ENCODE data around the gene ZNF543. TPM values are rescaled to one million over a fixed set of nuclear protein-coding genes. Genes with fewer than 3 reads are reported as not detected.
A peak's percentile ranks its signal among the peaks of the same experiment; 100 is the strongest.

Gene ZNF543
- total and polyA plus RNA-seq, 4 experiments from 2014 or later, result 1.9 to 10.7 (median 7.8) TPM

DNA sequence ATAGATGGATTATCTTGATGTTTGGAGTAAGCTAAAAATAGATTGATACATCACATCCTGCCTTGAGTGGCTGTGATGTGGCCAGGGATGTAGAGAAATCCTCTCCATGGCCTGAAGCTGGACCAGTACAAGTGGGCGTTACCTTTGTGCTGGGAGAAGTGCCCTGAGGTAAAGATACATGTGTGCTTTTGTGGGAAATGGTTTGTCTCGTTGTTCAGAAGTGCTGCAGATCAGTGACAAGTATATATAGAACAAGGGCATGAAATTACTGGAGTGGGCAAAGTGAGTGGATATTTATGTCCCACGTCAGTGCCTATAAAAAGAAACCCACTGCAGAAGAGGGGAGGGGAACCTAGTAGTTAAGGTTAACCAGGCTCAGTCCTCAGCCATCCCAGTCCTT is 18.6 kb downstream of the ZNF543 start:
- no peaks in the 10 kb centered on the region for H3K27me3 ChIP-seq (ENCODE audit: insufficient read depth, low read length)
- ChIA-PET POLR2A (ENCODE audit: partially characterized antibody) (no interaction called here), CTCF (ENCODE audit: partially characterized antibody) (no interaction called here)
- no peak for DNase-seq
- Mint-ChIP-seq H3K4me1 (no peaks in the 10 kb centered on the region), H3K4me3 (no peak overlapping the region), H3K27ac (no peak overlapping the region), H3K36me3 (peaks cover 21 to 23% of the 10 kb centered on the region in 2 donors), H3K9me3 (peaks cover 4 to 75% (median 31%) of the 10 kb centered on the region in 8 donors), H3K27me3 (no peaks in the 10 kb centered on the region)
- no peaks in the 10 kb centered on the region for H3K36me3 ChIP-seq (ENCODE audit: insufficient read depth, low read length)
- no peaks in the 10 kb centered on the region for H3K4me1 ChIP-seq (ENCODE audit: insufficient read depth, low read length)
- no peak overlapping the region for H3K4me3 ChIP-seq (ENCODE audit: low read length in 2 of 2)
- intact Hi-C loops (cut with micrococcal nuclease), result no loop called here
- no peak overlapping the region for H3K27ac ChIP-seq (ENCODE audit: low read depth, low read length)
- H3K9me3 ChIP-seq (ENCODE audit: control insufficient read depth in 1 of 2, low read length in 2 of 2), result peaks cover 0 to 7% of the 10 kb centered on the region in 2 donors

DNA sequence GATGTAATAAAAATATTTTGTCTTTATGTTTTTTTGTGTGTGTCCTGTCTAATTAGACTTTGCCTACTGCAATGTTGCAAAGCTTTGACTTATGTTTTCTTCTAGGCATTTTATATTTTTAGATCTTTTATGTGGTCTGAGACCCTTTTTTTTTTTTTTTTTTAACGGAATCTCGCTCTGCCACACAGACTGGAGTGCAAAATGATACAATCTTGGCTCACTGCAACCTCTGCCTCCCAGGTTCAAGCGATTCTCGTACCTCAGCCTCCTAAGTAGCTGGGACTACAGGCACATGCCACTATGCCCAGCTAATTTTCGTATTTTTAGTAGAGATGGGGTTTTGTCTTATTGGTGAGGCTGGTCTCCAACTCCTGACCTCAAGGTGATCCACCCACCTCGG is 22.3 kb downstream of the ZNF543 start:
- Histone ChIP-seq H3K4me3 (ENCODE audit: low read length in 2 of 2) (no peak overlapping the region), H3K9me3 (ENCODE audit: control insufficient read depth in 1 of 2, low read length in 2 of 2) (no peaks in the 10 kb centered on the region), H3K27me3 (ENCODE audit: insufficient read depth, low read length) (no peaks in the 10 kb centered on the region), H3K27ac (ENCODE audit: low read depth, low read length) (no peak overlapping the region), H3K36me3 (ENCODE audit: insufficient read depth, low read length) (no peaks in the 10 kb centered on the region), H3K4me1 (ENCODE audit: insufficient read depth, low read length) (no peaks in the 10 kb centered on the region)
- DNase-seq, result no peak
- Mint-ChIP-seq H3K9me3 (peaks cover 2 to 53% (median 20%) of the 10 kb centered on the region in 8 donors), H3K27ac (no peak overlapping the region), H3K27me3 (peaks cover 2 to 5% of the 10 kb centered on the region in 2 donors), H3K4me3 (no peak overlapping the region), H3K36me3 (peaks cover 7 to 10% of the 10 kb centered on the region in 2 donors), H3K4me1 (no peaks in the 10 kb centered on the region)
- intact Hi-C loops (cut with micrococcal nuclease), result no loop called here
- POLR2A ChIA-PET (ENCODE audit: partially characterized antibody), result no interaction called here
- CTCF ChIA-PET (ENCODE audit: partially characterized antibody), result interaction anchor here (0.9 kb wide), 1 partner anchor 40 kb away, joined by 3 read pairs; no protein-coding TSS in a partner anchor

DNA sequence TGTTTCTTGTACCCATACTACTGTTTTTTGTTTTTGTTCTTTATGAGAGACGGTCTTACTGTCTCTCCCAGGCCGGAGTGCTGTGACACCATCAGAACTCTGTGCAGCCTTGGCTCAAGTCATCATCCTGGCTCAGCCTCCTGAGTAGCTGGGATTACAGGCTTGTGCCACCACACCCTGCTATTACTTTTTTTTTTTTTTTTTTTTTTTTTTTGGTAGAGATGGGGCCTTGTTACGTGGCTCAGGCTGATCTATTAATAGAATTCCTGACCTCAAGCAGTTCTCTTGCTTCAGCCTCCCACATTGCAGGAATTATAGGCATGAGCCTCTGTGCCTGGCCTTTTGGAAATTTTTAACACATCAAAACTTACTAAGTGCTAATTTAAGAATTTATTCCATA is 27.9 kb downstream of the ZNF543 start:
- Mint-ChIP-seq H3K36me3 (peaks cover 17 to 28% of the 10 kb centered on the region in 2 donors), H3K27ac (no peak overlapping the region), H3K27me3 (peaks cover 2 to 5% of the 10 kb centered on the region in 2 donors), H3K9me3 (peaks cover 3 to 52% (median 28%) of the 10 kb centered on the region in 8 donors), H3K4me1 (peaks cover 25 to 29% (median 27%) of the 10 kb centered on the region in 4 donors), H3K4me3 (no peak overlapping the region)
- no peaks in the 10 kb centered on the region for H3K27me3 ChIP-seq (ENCODE audit: insufficient read depth, low read length)
- intact Hi-C loops (cut with micrococcal nuclease), result no loop called here
- no peaks in the 10 kb centered on the region for H3K9me3 ChIP-seq (ENCODE audit: control insufficient read depth in 1 of 2, low read length in 2 of 2)
- POLR2A ChIA-PET (ENCODE audit: partially characterized antibody), result interaction anchor here (1.0 kb wide), 1 partner anchor 231 kb away, joined by 3 read pairs; the partner anchor contains the start of gene ZNF416
- CTCF ChIA-PET (ENCODE audit: partially characterized antibody), result no interaction called here
- H3K4me3 ChIP-seq (ENCODE audit: low read length in 2 of 2), result no peak overlapping the region
- no peak overlapping the region for H3K27ac ChIP-seq (ENCODE audit: low read depth, low read length)
- H3K4me1 ChIP-seq (ENCODE audit: insufficient read depth, low read length), result peaks cover 20% of the 10 kb centered on the region
- H3K36me3 ChIP-seq (ENCODE audit: insufficient read depth, low read length), result no peaks in the 10 kb centered on the region
- no peak for DNase-seq

DNA sequence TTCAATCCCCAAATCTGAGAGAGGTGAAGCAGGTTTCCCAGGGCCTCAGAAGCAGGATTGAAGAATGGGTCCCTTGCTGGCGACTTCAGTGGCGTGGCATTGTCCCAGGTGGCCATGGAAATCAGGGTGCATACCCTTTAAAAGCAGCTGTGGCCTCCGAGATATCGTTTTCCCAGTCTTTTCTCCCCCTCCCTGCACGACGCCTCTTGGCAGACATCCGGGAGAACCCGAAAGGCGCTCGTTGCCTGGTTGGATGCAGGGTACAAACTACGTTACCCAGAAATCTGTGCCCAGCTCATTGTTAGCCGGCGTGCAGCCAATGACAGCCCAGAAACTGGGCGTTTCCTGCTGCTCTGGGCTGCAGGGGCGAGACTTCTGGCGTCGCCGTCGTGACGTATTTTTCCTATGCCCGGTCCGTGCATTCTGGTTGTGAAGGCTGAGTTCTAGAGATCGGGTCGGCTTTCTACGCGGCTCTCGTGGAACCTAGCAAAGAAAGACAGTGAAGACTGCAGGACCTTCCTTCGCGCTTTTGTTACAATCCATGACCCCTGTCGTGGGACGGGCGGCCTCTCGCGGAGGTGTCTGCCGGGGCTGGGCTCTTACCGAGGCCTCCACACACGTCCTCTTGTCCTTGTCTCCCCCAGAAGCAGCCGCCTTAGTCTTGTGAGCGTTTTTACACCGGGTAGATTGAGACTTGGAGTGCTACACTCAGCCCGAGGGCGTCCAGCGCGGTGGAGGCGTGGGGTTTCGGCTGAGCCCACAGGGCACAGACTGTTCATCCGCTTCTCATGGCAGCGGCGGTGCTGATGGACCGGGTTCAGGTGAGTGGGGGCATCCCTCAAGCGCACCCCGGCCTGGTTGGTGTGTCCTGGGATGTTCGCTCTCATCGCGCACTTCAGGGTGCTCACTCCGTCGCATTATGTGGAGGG is 30.9 kb downstream of the ZNF543 start, which contains the start of gene ZNF304:
ZNF304 (plus strand) TSS at position 395 of the 929 bp plus-strand sequence; CDS start at position 789, 394 bp downstream.
- intact Hi-C loops (cut with micrococcal nuclease), result loop anchor here (1.0 to 2.0 kb wide), 2 partner anchors 12 to 110 kb away; partner anchors contain the start of genes TRAPPC2B, ZNF547 and ZNF805
- H3K36me3 Mint-ChIP-seq, result peaks cover 47 to 57% of the 10 kb centered on the region in 2 donors
- Histone ChIP-seq H3K27ac (ENCODE audit: low read depth, low read length) (peak within 1 kb of the TSS; percentile 73), H3K4me1 (ENCODE audit: insufficient read depth, low read length) (peaks cover 20% of the 10 kb centered on the region), H3K9me3 (ENCODE audit: control insufficient read depth in 1 of 2, low read length in 2 of 2) (peaks cover 0 to 8% of the 10 kb centered on the region in 2 donors), H3K27me3 (ENCODE audit: insufficient read depth, low read length) (no peaks in the 10 kb centered on the region), H3K4me3 (ENCODE audit: low read length in 2 of 2) (peak within 1 kb of the TSS; percentile 43 to 93), H3K36me3 (ENCODE audit: insufficient read depth, low read length) (peaks cover 27% of the 10 kb centered on the region)
- H3K4me3 Mint-ChIP-seq, result peak within 1 kb of the TSS; percentile 94 to 99 (median 96)
- DNase-seq, result peak; percentile 78 to 85 (median 84)
- peaks cover 28 to 39% (median 31%) of the 10 kb centered on the region in 4 donors for H3K4me1 Mint-ChIP-seq
- peaks cover 2% of the 10 kb centered on the region in 2 donors for H3K27me3 Mint-ChIP-seq
- ChIA-PET CTCF (ENCODE audit: partially characterized antibody) (no interaction called here), POLR2A (ENCODE audit: partially characterized antibody) (interaction anchor here (0.7 to 1.7 kb wide), 6 partner anchors 12 to 538 kb away, joined by 3 to 12 read pairs (median 4); partner anchors contain the start of genes TRAPPC2B, ZNF543, ZNF547 and ZNF548)
- H3K9me3 Mint-ChIP-seq, result peaks cover 3 to 72% (median 51%) of the 10 kb centered on the region in 8 donors
- peak within 1 kb of the TSS; percentile 83 to 97 (median 96) for H3K27ac Mint-ChIP-seq

- DNase-seq, result no peak
- H3K27ac ChIP-seq (ENCODE audit: low read depth, low read length), result peak overlapping the region; percentile 73
- H3K4me3 Mint-ChIP-seq, result peak overlapping the region; percentile 94 to 99 (median 96)
- ChIA-PET CTCF (ENCODE audit: partially characterized antibody) (no interaction called here), POLR2A (ENCODE audit: partially characterized antibody) (no interaction called here)
- no peaks in the 10 kb centered on the region for H3K27me3 ChIP-seq (ENCODE audit: insufficient read depth, low read length)
- peaks cover 35% of the 10 kb centered on the region for H3K36me3 ChIP-seq (ENCODE audit: insufficient read depth, low read length)
- H3K27me3 Mint-ChIP-seq, result peaks cover 1% of the 10 kb centered on the region in 2 donors
- H3K4me1 Mint-ChIP-seq, result peaks cover 28 to 39% (median 31%) of the 10 kb centered on the region in 4 donors
- peak overlapping the region; percentile 43 to 93 for H3K4me3 ChIP-seq (ENCODE audit: low read length in 2 of 2)
- H3K4me1 ChIP-seq (ENCODE audit: insufficient read depth, low read length), result peaks cover 20% of the 10 kb centered on the region
- peak overlapping the region; percentile 50 to 97 (median 94) for H3K27ac Mint-ChIP-seq
- peaks cover 0 to 15% of the 10 kb centered on the region in 2 donors for H3K9me3 ChIP-seq (ENCODE audit: control insufficient read depth in 1 of 2, low read length in 2 of 2)
- peaks cover 54 to 64% of the 10 kb centered on the region in 2 donors for H3K36me3 Mint-ChIP-seq
- H3K9me3 Mint-ChIP-seq, result peaks cover 3 to 73% (median 58%) of the 10 kb centered on the region in 8 donors
- intact Hi-C loops (cut with micrococcal nuclease), result loop anchor here (1.0 to 2.0 kb wide), 2 partner anchors 11 to 111 kb away; partner anchors contain the start of genes TRAPPC2B, ZNF547 and ZNF805
Observed at GRCh38 chr19:57351867-57352266, 31.6 kb downstream of the ZNF543 start.

GRCh38 chr19:57355916-57356315 is 35.6 kb downstream of the ZNF543 start:
- no peaks in the 10 kb centered on the region for H3K27me3 ChIP-seq (ENCODE audit: insufficient read depth, low read length)

GRCh38 chr19:57357406-57357805 is 37.1 kb downstream of the ZNF543 start:
- DNase-seq, result no peak
- Histone ChIP-seq H3K4me1 (ENCODE audit: insufficient read depth, low read length) (peaks cover 4% of the 10 kb centered on the region), H3K4me3 (ENCODE audit: low read length in 2 of 2) (peak overlapping the region in 1 of 2 donors; percentile 1), H3K9me3 (ENCODE audit: control insufficient read depth in 1 of 2, low read length in 2 of 2) (peaks cover 0 to 38% of the 10 kb centered on the region in 2 donors), H3K36me3 (ENCODE audit: insufficient read depth, low read length) (peaks cover 37% of the 10 kb centered on the region), H3K27me3 (ENCODE audit: insufficient read depth, low read length) (no peaks in the 10 kb centered on the region), H3K27ac (ENCODE audit: low read depth, low read length) (no peak overlapping the region)
- Mint-ChIP-seq H3K4me3 (no peak overlapping the region), H3K27me3 (no peaks in the 10 kb centered on the region), H3K4me1 (peaks cover 10 to 17% (median 12%) of the 10 kb centered on the region in 4 donors), H3K36me3 (peaks cover 63 to 71% of the 10 kb centered on the region in 2 donors), H3K27ac (no peak overlapping the region), H3K9me3 (peaks cover 2 to 87% (median 69%) of the 10 kb centered on the region in 8 donors)
- POLR2A ChIA-PET (ENCODE audit: partially characterized antibody), result no interaction called here
- intact Hi-C loops (cut with micrococcal nuclease), result no loop called here
- CTCF ChIA-PET (ENCODE audit: partially characterized antibody), result no interaction called here

More at GRCh38 chr19:57355916-57356315, 35.6 kb downstream of the ZNF543 start:
- peak overlapping the region in 1 of 7 donors; percentile 50 for H3K27ac Mint-ChIP-seq
- peaks cover 78 to 81% of the 10 kb centered on the region in 2 donors for H3K36me3 Mint-ChIP-seq
- peak overlapping the region in 1 of 8 donors; percentile 49 for H3K4me3 Mint-ChIP-seq
- H3K27ac ChIP-seq (ENCODE audit: low read depth, low read length), result no peak overlapping the region
- peaks cover 0 to 38% of the 10 kb centered on the region in 2 donors for H3K9me3 ChIP-seq (ENCODE audit: control insufficient read depth in 1 of 2, low read length in 2 of 2)
- H3K9me3 Mint-ChIP-seq, result peaks cover 3 to 92% (median 79%) of the 10 kb centered on the region in 8 donors
- intact Hi-C loops (cut with micrococcal nuclease), result no loop called here
- peaks cover 15% of the 10 kb centered on the region for H3K4me1 ChIP-seq (ENCODE audit: insufficient read depth, low read length)
- CTCF ChIA-PET (ENCODE audit: partially characterized antibody), result no interaction called here
- peaks cover 24 to 32% (median 26%) of the 10 kb centered on the region in 4 donors for H3K4me1 Mint-ChIP-seq
- no peak for DNase-seq
- no peak overlapping the region for H3K4me3 ChIP-seq (ENCODE audit: low read length in 2 of 2)
- H3K27me3 Mint-ChIP-seq, result no peaks in the 10 kb centered on the region
- H3K36me3 ChIP-seq (ENCODE audit: insufficient read depth, low read length), result peaks cover 37% of the 10 kb centered on the region
- POLR2A ChIA-PET (ENCODE audit: partially characterized antibody), result no interaction called here
